GM12878 (cell line): ENCODE measurements around the gene GSAP.

Experiments used
- CHD4 ChIP-seq: fragments of 200-600 bp; sonication (generic); IDR thresholded peaks from 2 replicates; pipeline ENCODE4 v1.6.1; 2016; ENCODE audit warnings: mild to moderate bottlenecking
- HDAC6 ChIP-seq: fragments of 200-600 bp; sonication (generic); IDR thresholded peaks from one replicate; pipeline ENCODE4 v1.8.0; 2017; ENCODE audit warnings: antibody characterized with exemption; ENCODE audit not compliant: unreplicated experiment

GRCh38 chr7:77415476-77415822 is 700 bp downstream of the GSAP start:
- TF ChIP-seq HDAC6 (no peak), CHD4 (no peak)
